ENCODE measurements around the gene TMEM217.

The TMEM217 gene

GRCh38 chr6:37208793-37209192 is 49.2 kb downstream of the TMEM217 start:
- Histone ChIP-seq H3K27ac (ENCODE audit: insufficient read depth in 1 of 2, low read depth in 1 of 2, low read length in 2 of 2, poor library complexity in 1 of 2, severe bottlenecking in 2 of 2) (no peak overlapping the region), H3K4me1 (ENCODE audit: control extremely low read depth in 1 of 4, control insufficient read depth in 4 of 4, insufficient read depth in 4 of 4, low read length in 3 of 4) (peaks cover 5 to 55% (median 46%) of the 10 kb centered on the region in 4 experiments), H3K36me3 (ENCODE audit: control insufficient read depth in 4 of 4, insufficient read depth in 4 of 4, low read length in 3 of 4) (no peaks in the 10 kb centered on the region), H3K9me3 (ENCODE audit: control extremely low read depth in 1 of 5, control insufficient read depth in 4 of 5, insufficient read depth in 2 of 5, low read depth in 1 of 5, low read length in 4 of 5) (no peaks in the 10 kb centered on the region), H3K4me3 (ENCODE audit: control insufficient read depth in 1 of 7, extremely low read depth in 1 of 7, insufficient read depth in 4 of 7, low read depth in 2 of 7, low read length in 6 of 7) (no peak overlapping the region), H3K27me3 (replicated peaks in 2 of 5; ENCODE audit: control insufficient read depth in 4 of 5, insufficient read depth in 5 of 5, low read length in 4 of 5) (no peaks in the 10 kb centered on the region)
- ChIA-PET POLR2A (interaction anchor here (0.9 to 2.1 kb wide), 2 partner anchors 27 to 33 kb away, joined by 3 to 8 read pairs; no protein-coding TSS in a partner anchor), CTCF (interaction anchor here (0.7 to 23.7 kb wide), 18 partner anchors 10 to 447 kb away, joined by 3 to 618 read pairs (median 4); partner anchors contain the start of gene PIM1)
- no peak for DNase-seq
- 98% methylated on average over 6 of the region's 7 CpGs for WGBS (ENCODE audit: insufficient coverage)

DNA sequence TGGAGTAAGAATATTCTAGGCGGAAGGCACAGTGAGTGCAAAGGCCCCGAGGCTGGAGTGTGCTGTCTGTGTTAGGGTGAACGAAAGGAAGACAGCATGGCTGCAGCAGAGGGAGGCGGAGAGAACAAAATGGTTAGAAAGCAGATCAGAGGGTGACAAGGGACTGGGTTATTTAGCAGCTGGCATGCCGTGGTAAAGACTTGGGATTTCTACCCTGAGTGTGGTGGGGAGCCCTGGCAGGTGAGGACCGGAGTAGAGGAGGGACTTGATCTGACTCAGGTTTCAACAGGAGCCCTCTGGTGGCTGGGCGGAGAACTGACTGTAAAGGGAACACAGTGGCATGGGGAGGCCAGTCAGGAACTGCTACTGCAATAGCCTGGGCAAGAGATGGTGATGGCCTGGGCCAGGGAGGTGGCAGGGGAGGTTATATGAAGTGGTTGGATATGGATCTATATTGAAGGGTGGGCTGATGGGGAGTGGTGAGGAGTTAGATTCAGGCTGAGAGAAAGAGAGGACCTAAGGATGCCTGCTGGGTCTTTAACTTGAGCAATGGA is 50.0 kb downstream of the TMEM217 start:
- no peaks in the 10 kb centered on the region for H3K36me3 ChIP-seq (ENCODE audit: control insufficient read depth in 4 of 4, insufficient read depth in 4 of 4, low read length in 3 of 4)
- WGBS (ENCODE audit: insufficient coverage): 56% methylated on average over 7 of the region's 7 CpGs
- peaks cover 10 to 61% (median 53%) of the 10 kb centered on the region in 4 experiments for H3K4me1 ChIP-seq (ENCODE audit: control extremely low read depth in 1 of 4, control insufficient read depth in 4 of 4, insufficient read depth in 4 of 4, low read length in 3 of 4)
- ChIA-PET POLR2A (interaction anchor here (0.7 to 2.1 kb wide), 3 partner anchors 32 to 233 kb away, joined by 3 to 8 read pairs (median 4); no protein-coding TSS in a partner anchor), CTCF (interaction anchor here (1.1 to 23.7 kb wide), 13 partner anchors 9 to 449 kb away, joined by 3 to 618 read pairs (median 5); partner anchors contain the start of gene PIM1)
- H3K9me3 ChIP-seq (ENCODE audit: control extremely low read depth in 1 of 5, control insufficient read depth in 4 of 5, insufficient read depth in 2 of 5, low read depth in 1 of 5, low read length in 4 of 5): no peaks in the 10 kb centered on the region
- peak; percentile 87 to 92 (median 90) for DNase-seq
- H3K27ac ChIP-seq (ENCODE audit: insufficient read depth in 1 of 2, low read depth in 1 of 2, low read length in 2 of 2, poor library complexity in 1 of 2, severe bottlenecking in 2 of 2): no peak overlapping the region
- no peak overlapping the region for H3K4me3 ChIP-seq (ENCODE audit: control insufficient read depth in 1 of 7, extremely low read depth in 1 of 7, insufficient read depth in 4 of 7, low read depth in 2 of 7, low read length in 6 of 7)
- H3K27me3 ChIP-seq (replicated peaks in 2 of 5; ENCODE audit: control insufficient read depth in 4 of 5, insufficient read depth in 5 of 5, low read length in 4 of 5): no peaks in the 10 kb centered on the region

DNA sequence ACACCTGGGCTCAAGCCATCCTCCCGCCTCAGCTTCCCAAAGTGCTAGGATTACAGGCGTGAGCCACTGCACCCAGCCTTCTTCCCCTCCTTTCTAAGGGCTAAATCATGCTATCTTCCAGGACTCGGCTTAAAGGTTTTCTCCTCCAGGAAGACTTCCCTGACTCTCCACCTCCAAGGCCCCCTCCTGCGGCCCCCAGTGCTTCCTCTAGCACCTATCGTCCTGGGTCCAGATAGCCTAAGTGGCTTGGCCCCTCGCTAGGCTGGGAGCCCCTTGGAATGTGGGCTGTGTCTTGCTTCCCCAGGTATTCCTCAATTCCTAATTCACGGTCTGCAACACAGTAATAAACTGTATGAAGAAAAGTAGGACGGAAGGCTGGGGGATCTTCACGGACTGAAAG is 51.3 kb downstream of the TMEM217 start:
- DNase-seq: no peak
- WGBS (ENCODE audit: insufficient coverage): 98% methylated on average over 9 of the region's 9 CpGs
- POLR2A ChIA-PET: no interaction called here
- no peaks in the 10 kb centered on the region for H3K9me3 ChIP-seq (ENCODE audit: control extremely low read depth in 1 of 5, control insufficient read depth in 4 of 5, insufficient read depth in 2 of 5, low read depth in 1 of 5, low read length in 4 of 5)
- H3K4me3 ChIP-seq (ENCODE audit: control insufficient read depth in 1 of 7, extremely low read depth in 1 of 7, insufficient read depth in 4 of 7, low read depth in 2 of 7, low read length in 6 of 7): no peak overlapping the region
- H3K27ac ChIP-seq (ENCODE audit: insufficient read depth in 1 of 2, low read depth in 1 of 2, low read length in 2 of 2, poor library complexity in 1 of 2, severe bottlenecking in 2 of 2): no peak overlapping the region
- H3K36me3 ChIP-seq (ENCODE audit: control insufficient read depth in 4 of 4, insufficient read depth in 4 of 4, low read length in 3 of 4): no peaks in the 10 kb centered on the region
- H3K27me3 ChIP-seq (replicated peaks in 2 of 5; ENCODE audit: control insufficient read depth in 4 of 5, insufficient read depth in 5 of 5, low read length in 4 of 5): no peaks in the 10 kb centered on the region
- CTCF ChIA-PET: interaction anchor here (1.0 to 23.7 kb wide), 9 partner anchors 12 to 448 kb away, joined by 4 to 618 read pairs (median 22); partner anchors contain the start of genes PIM1 and PPIL1
- H3K4me1 ChIP-seq (ENCODE audit: control extremely low read depth in 1 of 4, control insufficient read depth in 4 of 4, insufficient read depth in 4 of 4, low read length in 3 of 4): peaks cover 16 to 74% (median 64%) of the 10 kb centered on the region in 4 experiments

GRCh38 chr6:37205997-37206340 is 52.0 kb downstream of the TMEM217 start:
- Histone ChIP-seq H3K36me3 (ENCODE audit: control insufficient read depth in 4 of 4, insufficient read depth in 4 of 4, low read length in 3 of 4) (no peaks in the 10 kb centered on the region), H3K4me1 (ENCODE audit: control extremely low read depth in 1 of 4, control insufficient read depth in 4 of 4, insufficient read depth in 4 of 4, low read length in 3 of 4) (peaks cover 16 to 76% (median 68%) of the 10 kb centered on the region in 4 experiments), H3K4me3 (ENCODE audit: control insufficient read depth in 1 of 7, extremely low read depth in 1 of 7, insufficient read depth in 4 of 7, low read depth in 2 of 7, low read length in 6 of 7) (peak overlapping the region in 2 of 7 experiments; percentile 11 to 51), H3K27me3 (replicated peaks in 2 of 5; ENCODE audit: control insufficient read depth in 4 of 5, insufficient read depth in 5 of 5, low read length in 4 of 5) (no peaks in the 10 kb centered on the region), H3K27ac (ENCODE audit: insufficient read depth in 1 of 2, low read depth in 1 of 2, low read length in 2 of 2, poor library complexity in 1 of 2, severe bottlenecking in 2 of 2) (peak overlapping the region in 1 of 2 experiments; percentile 76), H3K9me3 (ENCODE audit: control extremely low read depth in 1 of 5, control insufficient read depth in 4 of 5, insufficient read depth in 2 of 5, low read depth in 1 of 5, low read length in 4 of 5) (no peaks in the 10 kb centered on the region)
- 93% methylated on average over 2 of the region's 4 CpGs for WGBS (ENCODE audit: insufficient coverage)
- DNase-seq: peak in 1 of 3 donors; percentile 33
- POLR2A ChIA-PET: interaction anchor here (0.6 to 1.6 kb wide), 4 partner anchors 18 to 38 kb away, joined by 3 to 7 read pairs (median 4); no protein-coding TSS in a partner anchor
- CTCF ChIA-PET: interaction anchor here (1.0 to 23.7 kb wide), 5 partner anchors 11 to 182 kb away, joined by 7 to 618 read pairs (median 57); partner anchors contain the start of gene PIM1

GRCh38 chr6:37205175-37205996 is 52.6 kb downstream of the TMEM217 start:
- Histone ChIP-seq H3K9me3 (ENCODE audit: control extremely low read depth in 1 of 5, control insufficient read depth in 4 of 5, insufficient read depth in 2 of 5, low read depth in 1 of 5, low read length in 4 of 5) (no peaks in the 10 kb centered on the region), H3K27ac (ENCODE audit: insufficient read depth in 1 of 2, low read depth in 1 of 2, low read length in 2 of 2, poor library complexity in 1 of 2, severe bottlenecking in 2 of 2) (peak overlapping the region in 1 of 2 experiments; percentile 76), H3K4me3 (ENCODE audit: control insufficient read depth in 1 of 7, extremely low read depth in 1 of 7, insufficient read depth in 4 of 7, low read depth in 2 of 7, low read length in 6 of 7) (peak overlapping the region in 2 of 7 experiments; percentile 9 to 51), H3K4me1 (ENCODE audit: control extremely low read depth in 1 of 4, control insufficient read depth in 4 of 4, insufficient read depth in 4 of 4, low read length in 3 of 4) (peaks cover 16 to 79% (median 69%) of the 10 kb centered on the region in 4 experiments), H3K27me3 (replicated peaks in 2 of 5; ENCODE audit: control insufficient read depth in 4 of 5, insufficient read depth in 5 of 5, low read length in 4 of 5) (no peaks in the 10 kb centered on the region), H3K36me3 (ENCODE audit: control insufficient read depth in 4 of 4, insufficient read depth in 4 of 4, low read length in 3 of 4) (no peaks in the 10 kb centered on the region)
- WGBS (ENCODE audit: insufficient coverage): 8% methylated on average over 8 of the region's 13 CpGs
- DNase-seq: peak in 2 of 3 donors; percentile 77 to 82
- POLR2A ChIA-PET: interaction anchor here (0.6 to 1.6 kb wide), 6 partner anchors 17 to 37 kb away, joined by 3 to 7 read pairs (median 4); no protein-coding TSS in a partner anchor
- CTCF ChIA-PET: interaction anchor here (0.6 to 23.7 kb wide), 7 partner anchors 11 to 181 kb away, joined by 3 to 618 read pairs (median 14); partner anchors contain the start of gene PIM1

DNA sequence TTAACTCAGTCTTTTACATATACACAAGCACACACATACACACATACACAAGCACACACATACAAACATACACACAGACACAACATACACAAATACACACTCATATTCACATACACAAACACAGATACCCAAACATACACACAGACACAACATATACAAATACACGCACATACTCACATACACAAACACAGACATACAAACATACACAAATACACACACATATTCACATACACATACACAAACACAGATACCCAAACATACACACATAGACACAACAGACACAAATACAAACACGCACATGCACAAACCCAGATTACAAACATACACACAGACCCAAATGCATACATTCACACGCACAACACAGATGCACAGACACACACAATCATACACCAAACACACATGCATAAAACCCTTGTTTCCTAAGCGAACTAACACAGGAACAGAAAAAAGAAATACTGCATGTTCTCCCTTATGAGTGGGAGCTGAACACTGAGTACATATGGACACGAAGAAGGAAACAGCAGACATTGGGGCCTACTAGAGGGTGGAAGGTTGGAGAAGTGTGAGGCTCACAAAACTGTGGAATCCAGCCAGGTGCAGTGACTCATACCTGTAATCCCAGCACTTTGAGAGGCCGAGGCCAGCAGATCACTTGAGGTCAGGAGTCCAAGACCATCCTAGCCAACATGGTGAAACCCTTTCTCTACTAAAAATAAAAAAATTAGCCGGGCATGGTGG is 53.8 kb downstream of the TMEM217 start:
- H3K27me3 ChIP-seq (replicated peaks in 2 of 5; ENCODE audit: control insufficient read depth in 4 of 5, insufficient read depth in 5 of 5, low read length in 4 of 5): no peaks in the 10 kb centered on the region
- peak overlapping the region in 1 of 2 experiments; percentile 7 for H3K27ac ChIP-seq (ENCODE audit: insufficient read depth in 1 of 2, low read depth in 1 of 2, low read length in 2 of 2, poor library complexity in 1 of 2, severe bottlenecking in 2 of 2)
- H3K9me3 ChIP-seq (ENCODE audit: control extremely low read depth in 1 of 5, control insufficient read depth in 4 of 5, insufficient read depth in 2 of 5, low read depth in 1 of 5, low read length in 4 of 5): no peaks in the 10 kb centered on the region
- ChIA-PET POLR2A (no interaction called here), CTCF (interaction anchor here (1.2 to 23.7 kb wide), 5 partner anchors 10 to 180 kb away, joined by 3 to 618 read pairs (median 57); partner anchors contain the start of gene PIM1)
- no peaks in the 10 kb centered on the region for H3K36me3 ChIP-seq (ENCODE audit: control insufficient read depth in 4 of 4, insufficient read depth in 4 of 4, low read length in 3 of 4)
- H3K4me1 ChIP-seq (ENCODE audit: control extremely low read depth in 1 of 4, control insufficient read depth in 4 of 4, insufficient read depth in 4 of 4, low read length in 3 of 4): peaks cover 19 to 83% (median 71%) of the 10 kb centered on the region in 4 experiments
- DNase-seq: peak in 1 of 3 donors; percentile 52
- 78% methylated on average over 4 of the region's 7 CpGs for WGBS (ENCODE audit: insufficient coverage)
- peak overlapping the region in 1 of 7 experiments; percentile 15 for H3K4me3 ChIP-seq (ENCODE audit: control insufficient read depth in 1 of 7, extremely low read depth in 1 of 7, insufficient read depth in 4 of 7, low read depth in 2 of 7, low read length in 6 of 7)
